ENCODE results near the gene AP1S3.

GRCh38 chr2:223877721-223878410 lies 40.5 kb upstream of the AP1S3 start:
- TF ChIP-seq POLR2AphosphoS5 (IDR thresholded peaks at IDR 0.05; ENCODE audit: low read depth, low read length): no peak
- no peak for TF ChIP-seq POLR2A (IDR thresholded peaks at IDR 0.05; ENCODE audit: low read depth, low read length)
- TF ChIP-seq TAF1 (IDR thresholded peaks at IDR 0.05; ENCODE audit: low read depth, low read length): no peak

Data from GM12891 (cell line).